ENCODE results near the gene TUBB3. TPM values are rescaled to one million over a fixed set of nuclear protein-coding genes. Genes with fewer than 3 reads are reported as not detected.
"Not testable (repeated sequence)": the region's sequence is repeated elsewhere in the genome, so short reads cannot be mapped to it uniquely, and the experiment has no call there.

Gene TUBB3
- total RNA-seq, result 6.6 TPM in 2 replicates

- intact Hi-C loops (cut with micrococcal nuclease), result loop anchor here (5.0 kb wide), 1 partner anchor 201 kb away; the partner anchor contains the start of genes VPS9D1 and ZNF276
These were observed at the start of gene TUBB3 for GRCh38 chr16:89922884-89923639. Gene TUBB3 (plus strand): TSS chr16:89923342. CDS start chr16:89923402, 60 bp downstream.

- intact Hi-C loops (cut with micrococcal nuclease), result loop anchor here (1.0 to 5.0 kb wide), 10 partner anchors 10 to 673 kb away; partner anchors contain the start of genes DEF8, FANCA and RPL13
These were observed 49.0 kb upstream of the TUBB3 start for GRCh38 chr16:89873972-89874689.

- intact Hi-C loops (cut with micrococcal nuclease), result not testable (repeated sequence)
These were observed 44.0 kb upstream of the TUBB3 start for GRCh38 chr16:89879123-89879522.

- intact Hi-C loops (cut with micrococcal nuclease), result no loop called here
These were observed 42.4 kb upstream of the TUBB3 start for GRCh38 chr16:89880477-89881367.

GRCh38 chr16:89881368-89881730, 41.8 kb upstream of the TUBB3 start:
- intact Hi-C loops (cut with micrococcal nuclease), result no loop called here

- intact Hi-C loops (cut with micrococcal nuclease), result no loop called here
These were observed 39.6 kb upstream of the TUBB3 start for GRCh38 chr16:89883346-89884040.

GRCh38 chr16:89884041-89884421, 39.1 kb upstream of the TUBB3 start:
- intact Hi-C loops (cut with micrococcal nuclease), result no loop called here

GRCh38 chr16:89887243-89887642, 35.9 kb upstream of the TUBB3 start:
- intact Hi-C loops (cut with micrococcal nuclease), result no loop called here

- intact Hi-C loops (cut with micrococcal nuclease), result no loop called here
These were observed 32.9 kb upstream of the TUBB3 start for GRCh38 chr16:89890200-89890599.

GRCh38 chr16:89890886-89891657, 32.1 kb upstream of the TUBB3 start:
- intact Hi-C loops (cut with micrococcal nuclease), result no loop called here

- intact Hi-C loops (cut with micrococcal nuclease), result no loop called here
These were observed 31.0 kb upstream of the TUBB3 start for GRCh38 chr16:89892055-89892630.

GRCh38 chr16:89892635-89893034, 30.5 kb upstream of the TUBB3 start:
- intact Hi-C loops (cut with micrococcal nuclease), result no loop called here

- intact Hi-C loops (cut with micrococcal nuclease), result no loop called here
These were observed 29.2 kb upstream of the TUBB3 start for GRCh38 chr16:89893642-89894548.

GRCh38 chr16:89895482-89896250, 27.5 kb upstream of the TUBB3 start:
- intact Hi-C loops (cut with micrococcal nuclease), result no loop called here

- intact Hi-C loops (cut with micrococcal nuclease), result no loop called here
These were observed 25.9 kb upstream of the TUBB3 start for GRCh38 chr16:89897204-89897603.

GRCh38 chr16:89898201-89898967, 24.8 kb upstream of the TUBB3 start:
- intact Hi-C loops (cut with micrococcal nuclease), result no loop called here

- intact Hi-C loops (cut with micrococcal nuclease), result no loop called here
These were observed 23.2 kb upstream of the TUBB3 start for GRCh38 chr16:89899879-89900481.

All from T-helper 1 cell treated with Interleukin-12 subunit alpha and Interleukin-12 subunit beta and Interleukin-4 antibody, amounts not matched to agents 30 ng/mL and 1 ng/mL, for 36 hours (primary cell).